Tibial nerve (tissue), 4 donors: ENCODE measurements around the gene UGT1A3. TPM values are rescaled to one million over a fixed set of nuclear protein-coding genes. Genes with fewer than 3 reads are reported as not detected.

Experiments
- DNase-seq, 2 donors: peaks; one replicate each; pipeline ENCODE4 v3.0.0-alpha.2; 2019; ENCODE audit warnings: low spot score in 2 of 2
- H3K27ac ChIP-seq, 4 donors: fragments of 200-600 bp; sonication (generic) in 3 of 4; one replicate each; pipeline ENCODE4 v1.5.1; 2017 to 2019; ENCODE audit warnings: mild to moderate bottlenecking in 1 of 4
- H3K27me3 ChIP-seq, 2 donors: fragments of 200-600 bp; sonication (generic) in 1 of 2; one replicate each; pipeline versions ENCODE4 v1.5.1 to v1.6.0; 2017 to 2019
- H3K36me3 ChIP-seq, 3 donors: fragments of 200-600 bp; sonication (generic); one replicate each; pipeline ENCODE4 v1.5.1; 2018 to 2019
- H3K4me1 ChIP-seq, 4 donors: fragments of 200-600 bp; sonication (generic) in 3 of 4; one replicate each; pipeline ENCODE4 v1.5.1; 2017 to 2019
- H3K4me3 ChIP-seq, 4 donors: fragments of 200-600 bp; sonication (generic) in 3 of 4; one replicate each; pipeline ENCODE4 v1.5.1; 2017 to 2019; ENCODE audit warnings: mild to moderate bottlenecking in 1 of 4, moderate library complexity in 1 of 4
- H3K9me3 ChIP-seq, 4 donors: fragments of 200-600 bp; sonication (generic) in 3 of 4; one replicate each; pipeline ENCODE4 v1.5.1; 2017 to 2019
- CTCF ChIP-seq, 5 experiments: fragments of 200-600 bp in 3 of 5; fragments of 450-650 bp in 2 of 5; sonication (generic) in 3 of 5; IDR thresholded peaks; one replicate each; pipeline ENCODE4 v1.5.1; 2016 to 2019; ENCODE audit warnings: antibody characterized with exemption in 5 of 5, mild to moderate bottlenecking in 3 of 5, moderate library complexity in 2 of 5
- EP300 ChIP-seq, 2 donors: sonication (generic); formaldehyde crosslinking; IDR thresholded peaks; one replicate each; pipeline ENCODE4 v1.6.1; 2017; ENCODE audit warnings: antibody characterized with exemption in 2 of 2, mild to moderate bottlenecking in 1 of 2
- POLR2A ChIP-seq, 2 donors: fragments of 450-650 bp; IDR thresholded peaks; one replicate each; pipeline ENCODE4 v1.6.1; 2017; ENCODE audit warnings: antibody characterized with exemption in 2 of 2, mild to moderate bottlenecking in 2 of 2, moderate library complexity in 2 of 2
- WGBS, 2 donors: methylation state at CpG; one replicate each; pipeline ENCODE4 v1.1.5; 2018; 5-methylcytosine and 5-hydroxymethylcytosine counted together
- total RNA-seq, 4 donors: library from RNA; depleted of rRNA; stranded (reverse); fragments of >200 nt; gene quantifications; one replicate each; pipeline ENCODE4 v1.1.0, GENCODE V29; 2016

Gene UGT1A3
- total RNA-seq, 4 donors from 2014 or later, result not detected

DNA sequence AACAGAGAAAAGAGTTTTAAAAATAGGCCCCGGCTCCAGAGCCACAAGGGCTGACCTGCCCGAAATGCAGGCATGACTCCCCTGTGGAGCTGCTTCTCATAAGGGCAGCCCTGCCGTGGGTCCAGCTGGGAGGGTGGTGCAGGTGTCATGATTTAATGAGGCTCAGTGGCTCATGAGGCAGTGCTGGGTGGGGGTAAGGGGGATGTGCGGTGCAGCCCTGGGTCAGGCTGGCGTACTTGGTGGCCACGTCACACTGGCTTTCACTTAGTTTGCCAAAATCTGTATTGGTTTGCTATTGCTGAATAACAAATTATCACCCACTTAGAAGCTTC lies 91.9 kb downstream of the UGT1A3 start:
- 78 to 80% methylated on average over 6 of the region's 6 CpGs for WGBS, 2 donors
- Histone ChIP-seq H3K9me3 (no peaks in the 10 kb centered on the region), H3K4me3 (no peak overlapping the region), H3K36me3 (no peaks in the 10 kb centered on the region), H3K27ac (no peak overlapping the region), H3K4me1 (no peaks in the 10 kb centered on the region), H3K27me3 (no peaks in the 10 kb centered on the region)
- no peak for DNase-seq
- TF ChIP-seq CTCF (IDR thresholded peaks at IDR 0.05) (no peak), POLR2A (IDR thresholded peaks at IDR 0.05) (no peak), EP300 (IDR thresholded peaks at IDR 0.05) (no peak)

GRCh38 chr2:233821196-233821595 lies 92.4 kb downstream of the UGT1A3 start:
- Histone ChIP-seq H3K36me3 (no peaks in the 10 kb centered on the region), H3K27me3 (no peaks in the 10 kb centered on the region), H3K27ac (no peak overlapping the region), H3K4me3 (no peak overlapping the region), H3K9me3 (no peaks in the 10 kb centered on the region), H3K4me1 (no peaks in the 10 kb centered on the region)
- TF ChIP-seq EP300 (IDR thresholded peaks at IDR 0.05) (no peak), CTCF (IDR thresholded peaks at IDR 0.05) (no peak), POLR2A (IDR thresholded peaks at IDR 0.05) (no peak)
- 75 to 84% methylated on average over 3 of the region's 3 CpGs for WGBS, 2 donors
- no peak for DNase-seq

GRCh38 chr2:233821709-233822100 lies 92.9 kb downstream of the UGT1A3 start:
- no peak overlapping the region for H3K27ac ChIP-seq
- 86 to 95% methylated on average over 6 to 7 of the region's 8 CpGs for WGBS, 2 donors
- no peaks in the 10 kb centered on the region for H3K4me1 ChIP-seq
- H3K27me3 ChIP-seq, result no peaks in the 10 kb centered on the region
- no peaks in the 10 kb centered on the region for H3K36me3 ChIP-seq
- no peak for DNase-seq
- TF ChIP-seq POLR2A (IDR thresholded peaks at IDR 0.05) (no peak), EP300 (IDR thresholded peaks at IDR 0.05) (no peak), CTCF (IDR thresholded peaks at IDR 0.05) (no peak)
- no peak overlapping the region for H3K4me3 ChIP-seq
- no peaks in the 10 kb centered on the region for H3K9me3 ChIP-seq

DNA sequence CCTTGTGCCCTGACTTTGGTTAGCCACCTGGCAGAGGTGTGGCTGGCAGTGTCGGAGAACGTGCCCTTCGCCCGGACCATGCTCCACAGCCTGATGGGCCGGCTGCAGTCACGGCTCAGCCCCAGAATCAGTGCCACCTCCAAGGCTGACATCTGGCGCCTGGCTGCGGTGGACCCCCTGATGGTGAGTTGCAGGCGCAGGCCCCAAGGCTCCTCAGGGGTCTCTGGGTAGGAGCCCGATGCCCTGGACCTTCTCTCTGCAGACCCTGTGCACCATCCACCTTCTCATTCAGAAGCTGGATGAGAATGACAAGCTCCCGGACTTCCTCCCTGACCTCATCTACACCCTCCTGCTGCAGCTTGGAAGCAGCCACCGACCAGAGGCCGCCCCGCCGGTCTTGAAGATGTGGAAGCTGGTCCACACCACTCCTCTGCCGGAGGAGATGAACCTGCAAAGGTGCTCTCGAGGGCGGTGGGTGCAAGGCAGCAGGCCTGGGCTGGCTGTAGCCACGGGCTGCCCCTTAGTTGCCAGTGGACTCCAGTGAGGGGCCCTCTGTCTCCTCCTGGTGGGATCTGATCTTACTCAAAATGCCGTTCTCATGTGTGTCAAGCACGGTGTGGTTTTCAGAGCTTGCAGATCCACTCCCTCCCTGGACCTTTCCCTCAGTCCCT lies 93.4 kb downstream of the UGT1A3 start:
- H3K27ac ChIP-seq, result no peak overlapping the region
- no peak for TF ChIP-seq CTCF (IDR thresholded peaks at IDR 0.05)
- no peaks in the 10 kb centered on the region for H3K9me3 ChIP-seq
- DNase-seq, result no peak
- 84 to 91% methylated on average over 8 to 15 of the region's 21 CpGs for WGBS, 2 donors
- H3K4me3 ChIP-seq, result no peak overlapping the region
- no peaks in the 10 kb centered on the region for H3K4me1 ChIP-seq
- H3K36me3 ChIP-seq, result no peaks in the 10 kb centered on the region
- H3K27me3 ChIP-seq, result no peaks in the 10 kb centered on the region

Other genes starting within 250 kb of the UGT1A3 start
- 10 to 100 TPM; 41.7 to 68.0 (median 54.2) TPM for gene USP40, start 162.3 kb upstream of the UGT1A3 start, total RNA-seq
- gene UGT1A8, start 111.4 kb upstream of the UGT1A3 start, total RNA-seq, result not detected
- not detected for gene UGT1A10, start 92.6 kb upstream of the UGT1A3 start, total RNA-seq
- not detected for gene UGT1A9, start 57.1 kb upstream of the UGT1A3 start, total RNA-seq
- gene UGT1A7, start 47.1 kb upstream of the UGT1A3 start, total RNA-seq, result not detected
- gene UGT1A6, start 36.2 kb upstream of the UGT1A3 start, total RNA-seq, result under 1 TPM in 1 of 4 donors, not detected in 3; 0.39 TPM
- gene UGT1A5, start 16.1 kb upstream of the UGT1A3 start, total RNA-seq, result not detected
- not detected for gene UGT1A4, start 10.3 kb upstream of the UGT1A3 start, total RNA-seq
- not detected for gene UGT1A1, start 31.2 kb downstream of the UGT1A3 start, total RNA-seq
- not detected for gene MROH2A, start 49.3 kb downstream of the UGT1A3 start, total RNA-seq
- gene HJURP, start 125.5 kb downstream of the UGT1A3 start, total RNA-seq, result under 1 TPM in 2 of 4 donors, not detected in 2; 0.22 to 0.60 TPM
- gene TRPM8, start 188.3 kb downstream of the UGT1A3 start, total RNA-seq, result not detected